ENCODE data around the gene SLC16A3. TPM values are rescaled to one million over a fixed set of nuclear protein-coding genes. Genes with fewer than 3 reads are reported as not detected.
A peak's percentile ranks its signal among the peaks of the same experiment; 100 is the strongest.
"Not testable (repeated sequence)": the region's sequence is repeated elsewhere in the genome, so short reads cannot be mapped to it uniquely, and the experiment has no call there.

The SLC16A3 gene
- total RNA-seq, 4 donors from 2014 or later = 10.5 to 36.0 (median 21.4) TPM

DNA sequence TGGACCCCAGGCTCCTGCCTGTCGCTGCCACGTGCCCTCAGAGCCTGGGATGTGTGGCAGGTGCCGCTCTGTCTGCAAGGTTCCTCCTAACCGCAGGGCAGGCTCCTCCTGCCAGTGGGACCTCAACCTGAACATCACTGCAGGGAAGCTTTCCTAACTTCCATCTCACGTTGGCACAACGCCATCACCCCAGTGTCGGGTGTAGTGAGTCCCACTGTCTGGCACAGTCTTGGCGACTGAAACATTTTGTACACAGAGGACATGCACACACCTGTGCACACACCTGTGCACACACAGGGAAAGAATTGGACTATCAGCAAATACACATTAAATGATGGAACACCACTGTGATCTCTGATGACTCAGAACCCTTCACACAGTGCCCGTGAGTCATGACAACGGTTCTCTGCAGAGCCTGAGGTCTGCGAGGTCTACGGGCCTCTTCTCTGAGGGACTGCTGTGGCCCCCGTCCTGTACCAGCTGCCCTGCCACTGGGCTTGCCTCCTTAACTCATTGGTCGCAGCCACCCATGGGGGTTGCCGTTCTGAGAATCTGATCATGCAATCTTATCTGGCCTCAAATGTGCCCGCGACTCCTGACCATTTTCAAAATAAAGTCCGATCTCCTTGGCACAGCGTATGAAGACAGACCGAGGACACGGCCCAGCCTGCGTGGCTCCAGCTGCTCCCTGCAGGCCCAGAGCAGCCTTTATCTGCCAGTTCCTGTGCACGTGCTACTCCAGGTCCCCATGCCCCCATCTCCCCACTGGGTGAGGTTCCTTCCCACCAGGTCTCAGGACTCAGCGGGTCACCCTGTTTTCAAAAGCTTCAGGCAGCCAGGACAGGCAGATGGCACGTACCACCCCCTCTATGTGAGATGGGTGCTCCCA lies 23.8 kb upstream of the SLC16A3 start:
- Histone ChIP-seq H3K9me3 (no peaks in the 10 kb centered on the region), H3K27ac (peak overlapping the region in 1 of 4 donors; percentile 82), H3K4me3 (no peak overlapping the region), H3K27me3 (no peaks in the 10 kb centered on the region), H3K4me1 (peaks cover 0 to 18% (median 9%) of the 10 kb centered on the region in 4 donors), H3K36me3 (peaks cover 0 to 27% (median 0%) of the 10 kb centered on the region in 3 donors)
- DNase-seq (ENCODE audit: low spot score in 2 of 2) = no peak
- no peak for TF ChIP-seq EP300 (IDR thresholded peaks at IDR 0.05)
- 68 to 80% methylated on average over 24 to 25 of the region's 25 CpGs for WGBS, 2 donors

GRCh38 chr17:82205720-82206508 lies 22.9 kb upstream of the SLC16A3 start:
- peak in 1 of 2 donors; percentile 24 for TF ChIP-seq POLR2A (IDR thresholded peaks at IDR 0.05)
- TF ChIP-seq CTCF (IDR thresholded peaks at IDR 0.05) = peak; percentile 87 to 94 (median 92)
- peak in 1 of 2 donors; percentile 56 for TF ChIP-seq EP300 (IDR thresholded peaks at IDR 0.05)
- H3K27ac ChIP-seq = peak overlapping the region; percentile 51 to 82 (median 73)
- H3K9me3 ChIP-seq = no peaks in the 10 kb centered on the region
- peaks cover 0 to 18% (median 0%) of the 10 kb centered on the region in 3 donors for H3K36me3 ChIP-seq
- H3K4me1 ChIP-seq = peaks cover 0 to 18% (median 9%) of the 10 kb centered on the region in 4 donors
- DNase-seq (ENCODE audit: low spot score in 2 of 2) = peak; percentile 73 to 84
- 15 to 17% methylated on average over 21 of the region's 21 CpGs for WGBS, 2 donors
- no peaks in the 10 kb centered on the region for H3K27me3 ChIP-seq
- no peak overlapping the region for H3K4me3 ChIP-seq

- Histone ChIP-seq H3K36me3 (peaks cover 0 to 12% (median 0%) of the 10 kb centered on the region in 3 donors), H3K4me1 (peaks cover 3 to 39% (median 20%) of the 10 kb centered on the region in 4 donors)
- DNase-seq (ENCODE audit: low spot score in 2 of 2); H3K27ac ChIP-seq; H3K9me3 ChIP-seq; H3K27me3 ChIP-seq; H3K4me3 ChIP-seq: not testable (repeated sequence)
- 91 to 92% methylated on average over 11 of the region's 11 CpGs for WGBS, 2 donors
Measured at GRCh38 chr17:82210655-82211054, 18.2 kb upstream of the SLC16A3 start.

DNA sequence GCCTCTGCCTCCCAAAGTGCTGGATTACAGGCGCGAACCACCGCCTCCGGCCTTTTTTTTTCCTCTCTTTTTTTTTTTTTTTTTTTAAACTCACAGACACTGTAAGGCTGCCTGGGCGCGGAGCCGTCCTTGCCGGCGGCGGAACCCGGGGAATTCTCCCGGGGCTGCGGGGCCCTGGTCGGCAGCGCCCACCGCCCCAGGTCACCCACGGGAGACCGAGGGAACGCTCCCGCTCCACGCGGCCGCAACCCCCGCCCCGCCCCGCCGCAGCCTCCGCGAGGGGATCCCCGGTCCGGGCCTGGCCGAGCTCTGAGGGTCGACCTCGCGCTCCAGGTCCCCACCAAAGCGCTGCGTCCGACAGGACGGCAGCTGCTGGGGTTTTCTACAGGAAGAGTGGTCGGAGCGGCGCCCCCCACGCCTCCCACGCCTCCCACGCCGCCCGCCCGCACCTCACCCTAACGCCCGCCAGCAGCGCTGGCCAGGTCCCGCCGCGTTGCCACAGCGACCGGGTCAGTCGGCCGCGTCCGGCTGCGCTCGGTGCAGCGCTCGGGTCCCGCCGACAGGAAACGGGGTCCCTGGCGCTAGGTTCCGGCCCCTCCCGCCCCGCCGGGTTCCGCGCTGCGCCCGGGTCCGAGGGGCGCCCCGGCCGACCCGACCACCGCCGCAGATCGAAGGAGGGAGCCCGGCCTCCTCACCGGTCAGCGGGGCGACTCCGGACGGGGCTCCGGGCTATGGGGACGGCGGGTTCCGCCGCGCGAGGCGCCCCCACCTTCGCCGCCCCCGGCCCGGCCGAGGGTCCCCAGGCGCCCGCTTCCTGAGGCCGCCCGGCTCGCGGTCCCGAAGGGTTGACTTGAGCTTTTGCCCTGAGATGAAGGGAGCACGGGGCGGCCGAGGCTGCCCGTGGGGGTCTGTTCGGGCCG lies 16.3 kb upstream of the SLC16A3 start, which contains the start of gene CCDC57:
Gene CCDC57 (minus strand): TSS at position 512 of the 920 bp plus-strand sequence. CDS start 10,898 bp downstream, outside the sequence.
- Histone ChIP-seq H3K27ac (peak within 1 kb of the TSS; percentile 75 to 94 (median 89)), H3K36me3 (peaks cover 0 to 3% (median 0%) of the 10 kb centered on the region in 3 donors), H3K9me3 (no peaks in the 10 kb centered on the region), H3K4me1 (peaks cover 3 to 51% (median 32%) of the 10 kb centered on the region in 4 donors), H3K27me3 (no peaks in the 10 kb centered on the region), H3K4me3 (peak within 1 kb of the TSS; percentile 77 to 93 (median 87))
- WGBS, 2 donors = 0% methylated on average over 32 to 94 of the region's 116 CpGs
- DNase-seq (ENCODE audit: low spot score in 2 of 2) = peak; percentile 52 to 63
- TF ChIP-seq EP300 (IDR thresholded peaks at IDR 0.05) (peak in 1 of 2 donors; percentile 61), POLR2A (IDR thresholded peaks at IDR 0.05) (peak in 1 of 2 donors; percentile 24), CTCF (IDR thresholded peaks at IDR 0.05) (peak in 3 of 5 experiments; percentile 12 to 78 (median 68))

GRCh38 chr17:82213251-82214011 lies 15.4 kb upstream of the SLC16A3 start:
- no peak for DNase-seq (ENCODE audit: low spot score in 2 of 2)
- H3K27ac ChIP-seq = peak overlapping the region; percentile 75 to 94 (median 89)
- peaks cover 3 to 51% (median 32%) of the 10 kb centered on the region in 4 donors for H3K4me1 ChIP-seq
- H3K9me3 ChIP-seq = no peaks in the 10 kb centered on the region
- peak overlapping the region; percentile 77 to 93 (median 87) for H3K4me3 ChIP-seq
- no peaks in the 10 kb centered on the region for H3K27me3 ChIP-seq
- TF ChIP-seq EP300 (IDR thresholded peaks at IDR 0.05) = no peak
- TF ChIP-seq CTCF (IDR thresholded peaks at IDR 0.05) = no peak
- no peak for TF ChIP-seq POLR2A (IDR thresholded peaks at IDR 0.05)
- WGBS, 2 donors = 7 to 12% methylated on average over 16 to 37 of the region's 37 CpGs
- H3K36me3 ChIP-seq = no peaks in the 10 kb centered on the region
